ENCODE results near the gene GBP5.
A peak's percentile ranks its signal among the peaks of the same experiment; 100 is the strongest.
"Not testable (repeated sequence)": the region's sequence is repeated elsewhere in the genome, so short reads cannot be mapped to it uniquely, and the experiment has no call there.

The GBP5 gene

DNA sequence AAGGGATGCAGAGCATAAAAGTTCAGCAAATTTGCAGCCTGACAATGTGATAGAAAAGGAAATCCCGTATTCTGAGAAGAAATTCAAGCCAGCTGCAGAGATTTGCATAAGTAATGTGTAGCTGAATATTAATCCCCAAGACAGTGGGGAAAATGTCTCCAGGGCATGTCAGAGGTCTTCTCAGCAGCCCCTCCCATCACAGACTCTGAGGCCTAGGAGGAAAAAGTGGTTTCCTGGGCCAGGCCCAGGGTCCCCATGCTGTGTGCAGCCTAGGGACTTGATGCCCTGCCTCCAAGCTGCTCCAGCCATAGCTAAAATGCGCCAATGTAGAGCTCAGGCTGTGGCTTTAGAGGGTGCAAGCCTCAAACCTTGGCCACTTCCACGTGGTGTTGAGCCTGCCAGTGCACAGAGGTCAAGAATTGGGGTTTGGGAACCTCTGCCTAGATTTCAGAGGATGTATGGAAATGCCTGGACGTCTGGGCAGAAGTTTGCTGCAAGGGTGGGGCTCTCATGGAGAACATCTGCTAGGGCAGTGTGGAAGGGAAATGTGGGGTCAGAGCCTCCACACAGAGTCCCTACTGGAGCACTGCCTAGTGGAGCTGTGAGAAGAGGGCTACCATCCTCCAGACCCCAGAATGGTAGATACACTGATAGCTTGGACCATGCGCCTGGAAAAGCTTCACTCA is 11.6 kb upstream of the GBP5 start:
- DNase-seq (ENCODE audit: low spot score) = not testable (repeated sequence)

DNA sequence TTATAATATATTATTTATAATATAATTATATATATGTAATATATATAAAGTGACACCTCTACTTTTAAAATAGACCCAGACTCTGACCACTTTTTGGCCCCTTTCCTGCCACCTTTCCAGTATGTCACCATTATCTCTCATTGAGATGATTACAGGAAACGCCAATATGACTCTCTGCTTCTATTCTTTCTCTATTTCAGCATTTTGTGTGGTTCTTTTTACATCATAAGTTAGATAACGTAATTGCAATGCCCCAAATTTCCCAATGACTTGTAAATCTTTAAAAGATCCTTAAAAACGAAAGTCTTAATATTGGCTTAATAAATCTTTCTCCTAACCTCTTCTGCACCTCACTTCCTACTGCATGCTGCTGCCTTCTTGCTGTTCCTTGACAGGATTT is 8.1 kb upstream of the GBP5 start:
- DNase-seq (ENCODE audit: low spot score) = no peak

DNA sequence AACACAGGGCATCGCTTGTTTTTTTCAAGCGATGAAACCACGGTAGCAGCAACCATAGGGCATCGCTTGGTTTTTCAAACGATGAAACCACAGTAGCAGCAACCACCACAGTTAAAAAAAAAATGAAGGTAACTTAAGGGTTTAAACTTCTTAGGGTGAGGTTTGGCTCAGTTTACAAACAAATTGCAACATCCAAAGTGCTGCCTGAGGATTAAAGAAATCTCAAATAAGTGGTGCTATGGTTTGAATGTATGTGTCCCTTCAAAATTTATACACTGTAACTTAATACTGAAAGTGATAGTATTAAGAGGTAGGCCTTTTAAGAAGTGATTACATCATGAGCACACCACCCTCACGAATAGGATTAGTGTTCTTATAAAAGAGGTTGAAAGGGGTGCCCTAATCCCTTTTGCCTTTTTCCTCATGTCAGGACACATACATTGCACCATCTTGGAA is 6.4 kb upstream of the GBP5 start:
- DNase-seq (ENCODE audit: low spot score) = no peak

DNA sequence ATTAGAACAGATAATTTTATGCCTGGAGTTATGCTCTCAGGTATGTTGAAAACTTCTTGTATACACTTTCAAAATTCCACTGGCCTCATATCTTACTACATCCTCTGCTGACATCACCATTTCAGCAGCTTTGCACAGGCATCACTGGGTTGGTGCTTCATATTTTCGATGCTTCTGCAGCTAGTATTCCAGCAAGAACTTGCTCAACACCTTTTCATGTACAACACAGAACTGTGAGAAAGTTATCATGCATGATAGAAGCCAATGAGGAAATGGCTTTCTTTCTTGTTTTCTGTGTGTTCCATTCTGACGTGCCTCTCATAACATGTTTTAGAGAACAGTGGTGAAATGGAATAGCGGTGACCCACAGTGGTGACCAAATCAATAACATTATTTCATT is 5.1 kb upstream of the GBP5 start:
- no peak for DNase-seq (ENCODE audit: low spot score)

DNA sequence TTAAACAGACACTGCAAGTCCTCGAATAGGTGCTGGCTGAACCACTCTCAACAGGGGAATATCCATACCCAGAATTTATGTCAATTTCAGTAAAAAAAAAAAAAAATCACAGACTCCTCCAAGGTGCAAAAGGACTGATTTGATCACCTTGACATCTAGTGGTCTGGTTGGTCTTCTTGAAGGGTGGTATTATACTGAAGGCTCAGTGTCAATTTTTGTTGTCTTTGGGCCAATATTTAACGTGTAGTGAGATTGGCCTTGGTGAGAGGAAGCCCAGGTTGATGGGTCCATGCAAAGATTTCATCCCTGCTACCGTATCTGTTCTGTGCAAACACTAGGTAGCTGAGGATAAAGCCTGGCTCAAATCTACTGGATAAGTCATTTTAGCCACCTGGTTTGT is 4.0 kb upstream of the GBP5 start:
- no peak for DNase-seq (ENCODE audit: low spot score)

DNA sequence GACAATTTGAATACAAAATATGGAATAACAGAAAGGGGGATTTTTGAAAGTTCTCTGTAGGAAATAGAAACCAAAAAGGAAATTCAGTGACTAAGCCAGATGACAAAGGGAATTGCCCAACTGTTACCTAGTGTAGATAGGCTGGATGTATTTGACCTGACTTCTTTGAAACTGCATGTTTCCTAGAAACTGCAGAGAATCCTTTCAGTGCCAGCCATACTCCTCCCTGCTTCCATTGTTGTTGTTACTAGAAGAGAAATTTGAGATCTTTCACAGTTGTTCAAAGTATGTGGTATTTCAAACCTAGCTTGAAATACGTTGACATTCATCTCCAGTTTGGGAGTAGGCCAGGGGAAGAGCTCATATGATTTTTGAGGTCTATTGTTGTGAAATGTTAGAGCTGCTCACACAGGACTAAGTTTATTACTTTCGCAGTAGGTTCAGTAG is 1.8 kb upstream of the GBP5 start:
- DNase-seq (ENCODE audit: low spot score) = no peak

DNA sequence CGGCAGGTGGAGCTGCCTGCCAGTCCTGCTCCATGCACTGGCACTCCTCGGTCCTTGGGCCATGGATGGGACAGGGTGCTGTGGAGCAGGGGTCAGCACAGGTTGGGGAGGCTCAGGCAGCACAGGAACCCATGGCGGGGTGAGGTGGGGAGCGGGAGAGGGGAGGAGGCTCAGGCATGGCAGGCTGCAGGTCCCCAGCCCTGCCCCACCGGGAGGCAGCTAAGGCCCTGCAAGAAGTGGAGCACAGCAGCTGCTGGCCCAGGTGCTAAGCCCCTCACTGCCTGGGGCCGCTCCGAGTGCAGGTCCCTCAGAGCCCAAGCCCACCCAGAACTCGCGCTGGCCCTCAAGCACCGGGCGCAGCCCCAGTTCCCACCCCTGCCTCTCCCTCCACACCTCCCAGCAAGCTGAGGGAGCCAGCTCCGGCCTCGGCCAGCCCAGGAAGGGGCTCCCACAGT is 691 bp upstream of the GBP5 start:
- DNase-seq (ENCODE audit: low spot score) = no peak

DNA sequence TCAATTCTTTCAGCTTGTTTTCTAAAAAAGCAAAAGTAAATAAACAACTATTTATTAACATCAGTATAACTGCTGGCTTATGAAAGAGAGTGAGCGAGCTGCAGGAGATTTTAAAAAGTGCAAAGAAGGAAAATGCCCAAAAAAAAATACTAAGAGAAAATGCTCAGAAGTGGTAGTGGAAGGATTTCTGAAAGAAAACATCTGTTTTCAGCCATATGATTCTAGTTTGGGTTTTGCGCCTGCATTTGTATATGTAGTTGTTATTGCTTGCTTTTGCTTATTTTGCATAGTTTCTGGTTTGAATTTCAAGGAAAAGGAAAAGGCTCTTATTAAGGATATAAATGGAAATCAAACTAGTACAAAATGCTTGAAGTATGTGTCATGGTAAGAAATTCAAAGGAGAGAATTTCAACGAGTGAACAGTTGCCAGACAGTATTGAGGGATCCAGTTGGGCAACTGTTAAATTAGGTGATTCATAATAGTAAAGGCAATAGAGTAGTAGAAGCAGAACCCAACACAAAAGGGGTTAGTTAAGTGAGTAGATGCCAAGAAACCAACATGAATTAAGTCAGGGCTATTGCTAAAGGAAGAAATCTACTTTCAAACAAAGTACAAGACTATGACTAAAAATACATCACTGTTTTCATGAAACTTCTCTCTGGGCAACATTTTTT is 1.2 kb downstream of the GBP5 start:
- DNase-seq (ENCODE audit: low spot score) = no peak

DNA sequence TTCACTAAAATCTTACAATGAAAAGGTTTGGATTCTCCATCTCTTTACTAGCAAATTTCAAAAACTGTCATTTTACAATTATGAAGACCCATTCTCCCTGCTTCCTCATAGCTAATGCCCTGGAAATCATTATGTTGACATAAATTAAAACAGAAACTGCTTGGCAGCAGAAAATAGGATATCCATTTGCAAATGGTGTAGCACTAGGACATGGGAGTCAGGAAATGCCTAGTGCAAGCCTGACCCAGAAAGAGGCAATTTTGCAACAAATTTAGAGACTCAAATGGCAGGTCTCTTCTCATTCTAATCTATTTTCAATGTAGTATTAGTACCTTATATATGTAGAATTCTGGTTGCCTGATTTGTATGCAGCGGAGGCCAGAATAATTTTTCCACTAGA is 2.2 kb downstream of the GBP5 start:
- DNase-seq (ENCODE audit: low spot score) = no peak

DNA sequence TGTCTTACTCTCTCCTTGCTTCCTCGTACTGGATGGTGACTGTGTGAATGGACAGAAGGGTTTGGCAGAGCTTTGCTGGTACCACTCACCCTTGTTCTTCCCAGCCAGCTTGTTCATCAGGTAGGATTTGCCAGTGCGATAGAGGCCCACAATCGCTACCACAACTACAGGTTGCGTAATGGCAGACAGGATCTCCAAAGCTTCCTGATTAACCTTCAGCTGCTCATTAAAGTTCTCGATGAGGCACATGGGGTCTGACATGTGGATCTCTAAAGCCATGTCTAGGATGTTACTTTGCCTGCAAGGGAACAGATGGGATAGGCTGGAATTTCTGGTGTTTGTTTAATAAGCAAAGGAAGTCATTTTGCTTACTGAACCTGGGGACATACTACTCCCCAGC is 3.4 kb downstream of the GBP5 start:
- no peak for DNase-seq (ENCODE audit: low spot score)

DNA sequence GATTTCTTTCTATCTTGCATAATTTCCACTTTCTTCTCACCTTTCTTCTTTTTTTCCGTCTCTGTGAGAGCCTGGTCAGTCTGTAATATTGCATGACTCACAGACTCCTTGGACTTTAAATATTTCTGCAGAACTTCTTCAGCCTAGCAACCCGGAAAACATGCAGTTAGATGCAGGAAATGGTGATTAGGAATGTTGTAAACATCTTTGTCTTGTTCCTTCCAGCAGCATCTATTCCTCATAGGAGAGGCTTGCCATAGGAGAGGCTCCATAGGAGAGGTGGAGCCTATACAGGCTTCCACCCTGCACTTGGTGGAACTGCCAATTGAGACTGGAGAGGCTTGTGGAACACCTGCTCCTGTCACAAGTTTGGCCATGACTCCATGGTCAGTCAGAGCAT is 10.0 kb downstream of the GBP5 start:
- no peak for DNase-seq (ENCODE audit: low spot score)

DNA sequence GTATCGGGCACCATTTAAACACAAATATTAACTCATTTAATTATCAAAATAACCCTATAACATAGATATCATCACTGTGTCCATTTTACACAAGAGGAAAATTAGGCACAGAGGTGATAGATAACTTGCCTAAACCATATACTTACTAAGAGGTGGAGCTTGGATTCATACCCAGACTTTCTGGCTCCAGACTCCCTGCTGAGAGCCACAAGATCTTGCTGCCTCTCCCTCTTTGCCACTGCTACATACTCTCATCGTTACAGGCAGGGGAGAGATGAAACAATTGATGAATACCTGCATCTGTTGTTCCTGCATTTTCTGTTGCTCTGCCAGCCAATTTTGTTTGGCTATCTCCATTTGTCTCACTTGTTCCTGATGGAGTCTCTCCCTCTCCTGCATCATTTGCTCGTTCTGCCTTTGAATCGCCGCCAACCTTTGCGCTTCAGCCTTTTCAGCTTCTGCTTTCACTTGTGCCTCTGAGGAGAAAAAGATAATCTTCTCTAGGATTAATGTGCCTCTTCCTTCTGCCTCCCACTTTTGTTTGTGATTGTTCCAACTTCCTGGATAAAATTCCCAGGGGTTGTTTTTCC is 10.6 kb downstream of the GBP5 start:
- DNase-seq (ENCODE audit: low spot score) = no peak

DNA sequence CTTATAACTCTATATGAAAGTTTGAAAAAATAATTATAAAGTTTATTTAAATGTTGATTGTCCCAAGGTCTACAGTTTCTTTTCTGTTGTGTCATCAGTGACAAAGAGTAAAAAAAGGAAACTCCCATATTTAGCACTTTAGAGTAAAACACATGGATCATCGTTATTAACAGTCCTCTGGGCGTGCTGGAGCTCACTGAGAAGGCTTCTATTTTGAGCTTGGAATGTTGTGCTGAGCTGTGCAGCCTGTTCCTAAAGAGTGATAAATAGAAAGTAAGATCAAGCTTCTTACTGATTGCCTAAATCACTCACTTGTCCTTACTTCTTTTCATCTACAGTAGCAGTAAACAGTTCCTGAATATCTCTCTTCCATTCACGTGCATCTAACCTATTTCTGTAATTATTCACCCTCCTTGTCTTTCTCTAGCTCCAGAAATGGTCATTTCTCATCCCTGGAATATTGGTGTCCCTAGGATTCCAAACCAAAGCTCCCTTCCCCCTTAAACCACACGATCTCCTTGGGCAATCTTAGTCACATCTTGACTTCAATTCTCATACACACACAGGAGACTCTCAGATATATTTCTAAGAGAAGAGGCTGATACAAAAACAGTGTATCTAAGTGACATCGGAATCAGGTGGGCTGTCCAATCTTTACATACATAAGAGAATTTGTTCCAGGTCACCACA is 11.9 kb downstream of the GBP5 start:
- no peak for DNase-seq (ENCODE audit: low spot score)

DNA sequence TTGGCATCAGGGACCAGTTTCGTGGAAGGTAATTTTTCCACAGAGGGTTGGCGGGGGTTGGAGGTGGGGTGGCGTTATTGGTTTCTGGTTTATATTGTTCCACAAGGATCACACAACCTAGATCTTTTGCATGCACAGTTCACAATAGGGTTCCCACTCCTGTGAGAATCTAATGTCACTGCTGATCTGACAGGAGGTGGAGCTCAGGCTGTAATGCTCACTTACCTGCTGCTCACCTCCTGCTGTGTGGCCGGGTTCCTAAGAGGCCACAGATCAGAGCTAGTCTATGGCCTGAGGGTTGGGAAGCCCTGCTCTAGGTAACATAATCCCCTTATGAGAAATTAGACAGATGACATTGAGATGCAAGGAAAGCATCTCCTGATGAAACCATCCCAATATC is 12.6 kb downstream of the GBP5 start:
- no peak for DNase-seq (ENCODE audit: low spot score)

DNA sequence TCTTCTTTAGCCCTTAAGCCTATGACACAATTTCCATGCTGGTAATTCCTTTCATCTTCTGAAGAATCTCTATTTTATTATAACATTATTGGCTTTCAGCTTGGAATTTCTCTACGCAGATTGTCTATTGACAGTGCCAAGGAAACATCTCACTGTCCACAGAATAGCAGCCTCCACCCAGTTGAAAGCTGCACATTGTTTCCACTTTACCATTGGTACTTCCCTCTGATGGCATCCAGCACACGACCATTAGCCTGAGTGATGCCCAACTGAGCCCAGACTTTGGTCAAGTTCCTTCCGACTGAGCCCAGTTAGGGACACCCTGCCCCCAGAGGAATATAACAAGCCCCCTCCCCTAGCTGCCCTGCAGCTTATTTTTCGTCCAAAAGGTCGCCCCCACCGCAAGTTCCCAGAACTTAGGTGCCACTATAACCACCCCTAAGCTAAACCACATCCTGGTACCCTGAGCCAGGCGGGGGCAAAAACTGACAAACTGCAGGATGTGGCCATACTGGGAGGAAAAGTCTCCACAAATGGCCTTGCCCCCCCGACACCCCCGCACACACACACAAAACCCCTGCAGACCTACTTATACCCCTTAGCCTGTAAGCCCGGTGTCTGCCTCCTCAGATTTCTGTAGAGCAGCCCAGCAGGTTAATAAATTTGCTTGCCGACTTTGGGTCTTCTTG is 13.2 kb downstream of the GBP5 start:
- no peak for DNase-seq (ENCODE audit: low spot score)

DNA sequence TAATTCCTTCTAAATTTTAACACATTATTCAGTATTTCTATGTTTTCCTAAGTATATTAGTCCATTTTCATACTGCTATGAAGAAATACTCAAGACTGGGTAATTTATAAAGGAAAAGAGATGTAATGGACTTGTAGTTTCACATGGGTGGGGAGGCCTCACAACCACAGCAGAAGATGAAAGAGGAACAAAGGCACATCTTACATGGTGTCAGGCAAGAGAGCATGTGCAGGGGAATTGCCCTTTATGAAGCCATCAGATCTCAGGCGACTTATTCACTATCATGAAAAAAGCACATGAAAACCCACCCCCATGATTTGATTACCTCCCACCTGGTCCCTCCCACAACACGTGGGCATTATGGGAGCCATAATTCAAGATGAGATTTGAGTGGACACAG is 15.6 kb downstream of the GBP5 start:
- DNase-seq (ENCODE audit: low spot score) = no peak

DNA sequence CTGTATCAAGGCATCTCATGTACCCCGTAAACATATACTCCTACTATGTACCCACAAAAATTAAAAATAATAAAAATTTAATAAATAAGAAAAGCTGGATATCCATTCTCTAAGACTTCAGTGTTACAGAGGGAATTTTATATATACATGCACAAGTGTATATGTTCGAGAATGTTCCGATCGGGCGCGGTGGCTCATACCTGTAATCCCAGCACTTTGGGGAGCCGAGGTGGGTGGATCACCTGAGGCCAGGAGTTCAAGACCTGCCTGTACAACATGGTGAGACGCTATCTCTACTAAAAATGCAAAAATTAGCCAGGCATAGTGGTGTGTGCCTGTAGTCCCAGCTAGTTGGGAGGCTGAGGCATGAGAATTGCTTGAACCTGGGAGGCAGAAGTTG is 17.1 kb downstream of the GBP5 start:
- not testable (repeated sequence) for DNase-seq (ENCODE audit: low spot score)

DNA sequence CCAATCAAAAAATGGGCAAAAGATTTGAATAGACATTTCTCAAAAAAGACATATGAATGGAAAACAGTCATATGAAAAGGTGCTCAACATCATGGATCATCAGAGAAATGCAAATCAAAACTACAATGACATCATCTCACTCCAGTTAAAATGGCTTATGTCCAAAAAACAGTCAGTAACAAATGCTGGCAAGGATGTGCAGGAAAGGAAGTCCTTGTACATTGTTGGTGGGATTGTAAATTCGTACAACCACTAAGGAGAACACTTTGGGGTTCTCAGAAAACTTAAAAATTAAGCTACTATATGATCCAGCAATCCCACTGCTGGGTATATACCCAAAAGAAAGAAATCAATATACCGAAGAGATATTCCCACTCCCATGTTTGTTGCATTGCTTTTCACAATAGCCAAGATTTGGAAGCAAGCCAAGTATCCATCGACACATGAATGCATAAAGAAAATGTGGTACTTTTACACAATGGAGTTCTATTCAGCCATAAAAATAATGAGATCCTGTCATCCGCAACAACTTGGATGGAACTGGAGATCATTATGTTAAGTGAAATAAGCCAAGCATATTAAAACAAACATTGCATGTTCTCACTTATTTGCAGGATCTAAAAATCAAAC is 17.9 kb downstream of the GBP5 start:
- DNase-seq (ENCODE audit: low spot score) = peak; percentile 15

DNA sequence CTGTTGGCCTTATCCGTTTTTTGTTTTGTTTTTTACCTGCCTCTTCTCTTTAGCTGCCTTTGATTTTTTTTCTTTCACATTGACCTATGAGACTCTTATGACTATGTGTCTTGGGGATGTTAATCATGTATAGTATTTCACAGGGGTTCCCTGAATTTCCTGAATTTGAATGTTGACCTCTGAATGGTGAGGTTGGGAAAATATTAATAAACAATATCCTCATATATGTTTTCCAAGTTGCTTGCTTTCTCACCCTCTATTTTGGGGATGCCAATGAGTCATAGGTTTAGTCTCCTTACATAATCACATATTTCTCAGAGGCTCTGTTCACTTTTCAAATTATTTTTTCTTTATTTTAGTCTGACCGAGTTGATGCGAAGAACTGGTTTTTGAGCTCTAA is 29.6 kb downstream of the GBP5 start:
- no peak for DNase-seq (ENCODE audit: low spot score)

Measured in globus pallidus (tissue), 1 donor.